Smooth muscle cell of the brain vasculature (primary cell): Measurements from ENCODE around the gene CYP11A1.
A peak's percentile ranks its signal among the peaks of the same experiment; 100 is the strongest.

ENCODE experiments used
- DNase-seq: peaks from one replicate; pipeline ENCODE4 v3.0.0-alpha.2; 2012; ENCODE audit warnings: low read depth, low spot score

The CYP11A1 gene

GRCh38 chr15:74388363-74388951 is 21.0 kb upstream of the CYP11A1 start:
- DNase-seq, result no peak

- no peak for DNase-seq
Measured at GRCh38 chr15:74387621-74388362, 20.3 kb upstream of the CYP11A1 start.

GRCh38 chr15:74387141-74387541 is 19.7 kb upstream of the CYP11A1 start:
- no peak for DNase-seq

GRCh38 chr15:74386496-74387140 is 19.2 kb upstream of the CYP11A1 start:
- no peak for DNase-seq

GRCh38 chr15:74385733-74386132 is 18.3 kb upstream of the CYP11A1 start:
- no peak for DNase-seq

GRCh38 chr15:74384881-74385643 is 17.6 kb upstream of the CYP11A1 start:
- DNase-seq, result no peak

- DNase-seq, result no peak
Measured at GRCh38 chr15:74384566-74384880, 17.1 kb upstream of the CYP11A1 start.

- DNase-seq, result no peak
Measured at GRCh38 chr15:74383695-74384565, 16.5 kb upstream of the CYP11A1 start.

- DNase-seq, result no peak
Measured at GRCh38 chr15:74383286-74383685, 15.8 kb upstream of the CYP11A1 start.

GRCh38 chr15:74382004-74382816 is 14.8 kb upstream of the CYP11A1 start:
- DNase-seq, result peak; percentile 39

- DNase-seq, result no peak
Measured at GRCh38 chr15:74381481-74381880, 14.0 kb upstream of the CYP11A1 start.

GRCh38 chr15:74381190-74381453 is 13.7 kb upstream of the CYP11A1 start:
- no peak for DNase-seq

- DNase-seq, result no peak
Measured at GRCh38 chr15:74380361-74381189, 13.1 kb upstream of the CYP11A1 start.

GRCh38 chr15:74378848-74379247 is 11.4 kb upstream of the CYP11A1 start:
- DNase-seq, result no peak

GRCh38 chr15:74377831-74378766 is 10.7 kb upstream of the CYP11A1 start:
- DNase-seq, result no peak

GRCh38 chr15:74376825-74377581 is 9.6 kb upstream of the CYP11A1 start:
- no peak for DNase-seq

GRCh38 chr15:74376226-74376625 is 8.8 kb upstream of the CYP11A1 start:
- no peak for DNase-seq

GRCh38 chr15:74375303-74375693 is 7.9 kb upstream of the CYP11A1 start:
- peak; percentile 65 for DNase-seq
